Trophoblast cell (in vitro differentiated cells and primary cell): Measurements from ENCODE around the gene PLBD2.
A peak's percentile ranks its signal among the peaks of the same experiment; 100 is the strongest.

ENCODE experiments used
- DNase-seq, 2 donors: peaks; one replicate each; pipeline ENCODE4 v3.0.0-alpha.2; 2016
- H2AFZ ChIP-seq: 2 replicates; pipeline ENCODE4 v1.6.1; 2013; ENCODE audit warnings: low read length, moderate library complexity, mild to moderate bottlenecking; ENCODE audit not compliant: insufficient read depth, poor library complexity
- H2AK5ac ChIP-seq: 2 replicates; pipeline ENCODE4 v1.6.1; 2013; ENCODE audit warnings: mild to moderate bottlenecking, low read length
- H2BK120ac ChIP-seq: 2 replicates; pipeline ENCODE4 v1.6.1; 2013; ENCODE audit warnings: low read length, mild to moderate bottlenecking, moderate library complexity; ENCODE audit not compliant: insufficient read depth, poor library complexity
- H2BK12ac ChIP-seq: 2 replicates; pipeline ENCODE4 v1.6.1; 2013; ENCODE audit warnings: mild to moderate bottlenecking, low read length, moderate library complexity
- H2BK5ac ChIP-seq: 2 replicates; pipeline ENCODE4 v1.6.1; 2013; ENCODE audit warnings: low read length, low read depth, moderate library complexity, mild to moderate bottlenecking; ENCODE audit not compliant: poor library complexity
- H3K14ac ChIP-seq: 2 replicates; pipeline ENCODE4 v1.6.1; 2013; ENCODE audit warnings: mild to moderate bottlenecking, low read length
- H3K18ac ChIP-seq: 2 replicates; pipeline ENCODE4 v1.6.1; 2013; ENCODE audit warnings: mild to moderate bottlenecking, low read length
- H3K23ac ChIP-seq: 2 replicates; pipeline ENCODE4 v1.6.1; 2013; ENCODE audit warnings: low read length
- H3K27ac ChIP-seq: 2 replicates; pipeline ENCODE4 v1.5.1; 2013; ENCODE audit warnings: low read depth, mild to moderate bottlenecking, inconsistent platforms, low read length, moderate library complexity
- H3K27me3 ChIP-seq: 2 replicates; pipeline ENCODE4 v1.6.1; 2013; ENCODE audit warnings: inconsistent platforms, mild to moderate bottlenecking, low read length, moderate library complexity; ENCODE audit not compliant: insufficient read depth
- H3K36me3 ChIP-seq, 2 experiments: 1 replicate in 1 of 2; 2 replicates in 1 of 2; pipeline ENCODE4 v1.6.1; 2013; ENCODE audit warnings: low read length in 2 of 2, mild to moderate bottlenecking in 2 of 2, moderate library complexity in 1 of 2; ENCODE audit not compliant: insufficient read depth in 2 of 2, control insufficient read depth in 1 of 2
- H3K4ac ChIP-seq: 2 replicates; pipeline ENCODE4 v1.6.1; 2013; ENCODE audit warnings: low read depth, mild to moderate bottlenecking, low read length, moderate library complexity
- H3K4me1 ChIP-seq, 2 experiments: 1 replicate in 1 of 2; 2 replicates in 1 of 2; pipeline ENCODE4 v1.6.1; 2013; ENCODE audit warnings: low read length in 2 of 2, mild to moderate bottlenecking in 2 of 2, moderate library complexity in 1 of 2; ENCODE audit not compliant: insufficient read depth in 2 of 2, control insufficient read depth in 1 of 2
- H3K4me2 ChIP-seq: 2 replicates; pipeline ENCODE4 v1.6.1; 2013; ENCODE audit warnings: inconsistent platforms, mild to moderate bottlenecking, low read length, moderate library complexity
- H3K4me3 ChIP-seq: 2 replicates; pipeline ENCODE4 v1.5.1; 2013; ENCODE audit warnings: mild to moderate bottlenecking, low read depth, low read length, inconsistent platforms
- H3K79me1 ChIP-seq: one replicate; pipeline ENCODE4 v1.6.1; 2013; ENCODE audit warnings: low read length
- H3K79me2 ChIP-seq: 2 replicates; pipeline ENCODE4 v1.6.1; 2013; ENCODE audit warnings: low read length, mild to moderate bottlenecking; ENCODE audit not compliant: control insufficient read depth, insufficient read depth, poor library complexity
- H3K9ac ChIP-seq: 2 replicates; pipeline ENCODE4 v1.6.1; 2013; ENCODE audit warnings: mild to moderate bottlenecking, low read length
- H3K9me3 ChIP-seq: 2 replicates; pipeline ENCODE4 v1.6.1; 2013; ENCODE audit warnings: low read depth, mild to moderate bottlenecking, control low read depth, inconsistent platforms, low read length; ENCODE audit not compliant: insufficient read depth
- H4K12ac ChIP-seq: 2 replicates; pipeline ENCODE4 v1.6.1; 2013; ENCODE audit warnings: low read depth, mild to moderate bottlenecking, low read length, moderate library complexity
- H4K8ac ChIP-seq: 2 replicates; pipeline ENCODE4 v1.6.1; 2013; ENCODE audit warnings: low read depth, mild to moderate bottlenecking, low read length, moderate library complexity
- H4K91ac ChIP-seq: one replicate; pipeline ENCODE4 v1.6.1; 2013; ENCODE audit warnings: low read depth, mild to moderate bottlenecking, low read length, moderate library complexity
- WGBS: extraction: QIAGEN DNeasy Blood & Tissue Kit; methylation state at CpG from one replicate; pipeline ENCODE4 v1.1.7; 2013; ENCODE audit warnings: missing lambda C conversion rate; ENCODE audit not compliant: insufficient read length, insufficient coverage; ENCODE audit errors: extremely low coverage; 5-methylcytosine and 5-hydroxymethylcytosine counted together

PLBD2 gene

GRCh38 chr12:113437729-113438100, 79.3 kb downstream of the PLBD2 start:
- no peak overlapping the region for H3K14ac ChIP-seq
- H4K8ac ChIP-seq = no peak overlapping the region

GRCh38 chr12:113438523-113439300, 80.3 kb downstream of the PLBD2 start:
- Histone ChIP-seq H3K14ac (no peak overlapping the region), H2BK5ac (no peak overlapping the region)

More at GRCh38 chr12:113437729-113438100, 79.3 kb downstream of the PLBD2 start:
- H3K4ac ChIP-seq = no peak overlapping the region
- no peak for DNase-seq
- H2AFZ ChIP-seq = no peak overlapping the region
- no peak overlapping the region for H4K91ac ChIP-seq
- WGBS = no CpG with 5 or more reads among the region's 9 CpGs
- H3K27ac ChIP-seq = no peak overlapping the region
- H3K4me1 ChIP-seq = no peaks in the 10 kb centered on the region
- H2AK5ac ChIP-seq = no peak overlapping the region
- H2BK12ac ChIP-seq = no peak overlapping the region
- no peaks in the 10 kb centered on the region for H3K79me1 ChIP-seq
- no peak overlapping the region for H3K18ac ChIP-seq
- no peaks in the 10 kb centered on the region for H3K27me3 ChIP-seq
- no peak overlapping the region for H4K12ac ChIP-seq
- H3K9me3 ChIP-seq = no peaks in the 10 kb centered on the region
- no peak overlapping the region for H2BK5ac ChIP-seq
- no peak overlapping the region for H3K4me3 ChIP-seq
- no peak overlapping the region for H3K23ac ChIP-seq
- no peak overlapping the region for H3K4me2 ChIP-seq
- H3K9ac ChIP-seq = no peak overlapping the region
- no peaks in the 10 kb centered on the region for H3K79me2 ChIP-seq
- no peaks in the 10 kb centered on the region for H3K36me3 ChIP-seq
- no peak overlapping the region for H2BK120ac ChIP-seq

DNA sequence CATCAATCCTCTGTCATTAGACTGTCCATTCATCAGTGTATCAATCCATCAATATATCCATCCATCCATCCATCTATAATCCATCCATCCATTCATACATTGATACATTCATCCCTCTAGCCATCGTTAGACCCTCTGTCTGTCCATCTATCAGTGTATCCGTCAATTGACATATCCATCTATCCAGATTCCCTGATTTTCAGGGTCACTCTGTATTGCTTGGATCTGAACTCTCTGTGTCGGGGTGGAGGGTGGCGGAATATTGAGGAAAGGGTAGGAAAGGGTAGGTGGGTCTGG, 80.9 kb downstream of the PLBD2 start:
- Histone ChIP-seq H3K9ac (no peak overlapping the region), H3K4me3 (no peak overlapping the region)
- no CpG with 5 or more reads among the region's 4 CpGs for WGBS

More at GRCh38 chr12:113438523-113439300, 80.3 kb downstream of the PLBD2 start:
- Histone ChIP-seq H3K23ac (no peak overlapping the region), H3K27me3 (no peaks in the 10 kb centered on the region), H3K4me1 (no peaks in the 10 kb centered on the region), H3K27ac (no peak overlapping the region), H4K8ac (no peak overlapping the region), H3K9me3 (no peaks in the 10 kb centered on the region), H4K91ac (no peak overlapping the region), H3K4ac (no peak overlapping the region), H3K4me3 (no peak overlapping the region), H3K79me2 (no peaks in the 10 kb centered on the region), H4K12ac (no peak overlapping the region), H3K18ac (no peak overlapping the region), H2AFZ (no peak overlapping the region), H2BK120ac (no peak overlapping the region), H3K36me3 (no peaks in the 10 kb centered on the region), H2AK5ac (no peak overlapping the region), H3K9ac (no peak overlapping the region), H3K4me2 (no peak overlapping the region), H3K79me1 (no peaks in the 10 kb centered on the region), H2BK12ac (no peak overlapping the region)
- DNase-seq = no peak
- 100% methylated on average over 3 of the region's 4 CpGs for WGBS

GRCh38 chr12:113439606-113440030, 81.2 kb downstream of the PLBD2 start:
- Histone ChIP-seq H3K27me3 (no peaks in the 10 kb centered on the region), H3K4me1 (no peaks in the 10 kb centered on the region), H3K4me2 (no peak overlapping the region), H3K18ac (no peak overlapping the region), H3K79me2 (no peaks in the 10 kb centered on the region), H3K14ac (no peak overlapping the region), H4K91ac (no peak overlapping the region), H2AFZ (no peak overlapping the region), H3K36me3 (no peaks in the 10 kb centered on the region), H4K8ac (no peak overlapping the region), H3K23ac (no peak overlapping the region), H3K4me3 (no peak overlapping the region), H2BK5ac (no peak overlapping the region), H3K4ac (no peak overlapping the region), H2BK120ac (no peak overlapping the region), H3K79me1 (no peaks in the 10 kb centered on the region), H2AK5ac (no peak overlapping the region), H3K9ac (no peak overlapping the region), H2BK12ac (no peak overlapping the region), H3K9me3 (no peaks in the 10 kb centered on the region), H4K12ac (no peak overlapping the region), H3K27ac (no peak overlapping the region)
- no CpG with 5 or more reads among the region's 8 CpGs for WGBS
- peak; percentile 33 to 66 for DNase-seq

More for the DNA sequence above, 80.9 kb downstream of the PLBD2 start:
- H3K4ac ChIP-seq = no peak overlapping the region
- no peak overlapping the region for H3K4me2 ChIP-seq
- no peaks in the 10 kb centered on the region for H3K79me2 ChIP-seq
- no peak overlapping the region for H3K14ac ChIP-seq
- DNase-seq = no peak
- no peak overlapping the region for H2AK5ac ChIP-seq
- H2BK120ac ChIP-seq = no peak overlapping the region
- H2BK12ac ChIP-seq = no peak overlapping the region
- no peak overlapping the region for H4K91ac ChIP-seq
- H2AFZ ChIP-seq = no peak overlapping the region
- no peak overlapping the region for H3K27ac ChIP-seq
- H4K8ac ChIP-seq = no peak overlapping the region
- no peak overlapping the region for H3K23ac ChIP-seq
- no peaks in the 10 kb centered on the region for H3K9me3 ChIP-seq
- no peak overlapping the region for H4K12ac ChIP-seq
- H2BK5ac ChIP-seq = no peak overlapping the region
- no peaks in the 10 kb centered on the region for H3K79me1 ChIP-seq
- no peaks in the 10 kb centered on the region for H3K4me1 ChIP-seq
- no peaks in the 10 kb centered on the region for H3K27me3 ChIP-seq
- H3K18ac ChIP-seq = no peak overlapping the region
- H3K36me3 ChIP-seq = no peaks in the 10 kb centered on the region
